HCT116 (cell line): ENCODE results near the gene CALU. TPM values are rescaled to one million over a fixed set of nuclear protein-coding genes. Genes with fewer than 3 reads are reported as not detected.

Experiments used
- ATAC-seq: fragments of 200-7000 bp; cut with Tn5 transposase; 2 replicates; pipeline ENCODE4 v1.9.1; 2020; ENCODE audit warnings: mild to moderate bottlenecking, moderate library complexity
- BruUV-seq: library from RNA; stranded (reverse); fragments of 400-500 nt; replicated peaks from 2 replicates; lab custom pipeline; 2021; lab: Mats Ljungman, UMichigan
- CTCF ChIA-PET: fragments of 300-600 bp; sonication (Branson Sonifier 250); formaldehyde crosslinking; loops from one replicate; lab custom pipeline; 2021; ENCODE audit warnings: antibody characterized with exemption; lab: Charles Lee
- POLR2A ChIA-PET: fragments of 300-600, 350-600 bp; sonication (Branson Sonifier 250); formaldehyde crosslinking; loops from one replicate; lab custom pipeline; 2021; ENCODE audit warnings: antibody characterized with exemption; lab: Charles Lee
- RAD21 ChIA-PET, 2 experiments: fragments of 300-600 bp; sonication (Branson Sonifier 250); formaldehyde crosslinking; loops; one replicate each; lab custom pipeline; 2023; ENCODE audit warnings: low total read pairs in 2 of 2; ENCODE audit not compliant: uncharacterized antibody in 2 of 2, unreplicated experiment in 2 of 2, low non-redundant PET in 1 of 2; lab: Charles Lee
- DNase-seq: peaks from one replicate; pipeline ENCODE4 v3.0.0-alpha.2; 2010; ENCODE audit warnings: low read depth, low spot score
- H2AFZ ChIP-seq: fragments of 200-600 bp; shearing (Covaris generic), sonication (generic); 2 replicates; pipeline ENCODE4 v1.6.1; 2017; ENCODE audit warnings: low read depth, mixed run types, mixed read lengths, antibody characterized with exemption, low read length; ENCODE audit not compliant: poor library complexity, severe bottlenecking
- H3K27ac ChIP-seq: 2 replicates; pipeline ENCODE4 v1.5.1; 2012; ENCODE audit warnings: low read depth, low read length
- H3K27me3 ChIP-seq: fragments of 200-600 bp; sonication (generic); 2 replicates; pipeline ENCODE4 v1.6.1; 2016; ENCODE audit warnings: mixed run types, low read length, mixed read lengths; ENCODE audit not compliant: insufficient read depth
- H3K36me3 ChIP-seq, 2 experiments: fragments of 200-500 bp in 1 of 2; fragments of 200-600 bp in 1 of 2; sonication (Bioruptor generic) in 1 of 2; sonication (generic) in 1 of 2; 2 replicates each; pipeline versions ENCODE4 v1.5.1 to v1.6.1; 2014 to 2016; ENCODE audit warnings: low read length in 2 of 2, inconsistent platforms in 1 of 2, mixed read lengths in 1 of 2, mixed run types in 1 of 2; ENCODE audit not compliant: insufficient read depth in 2 of 2, control insufficient read depth in 1 of 2
- H3K4me1 ChIP-seq, 2 experiments: fragments of 200-600 bp in 1 of 2; sonication (generic) in 1 of 2; 2 replicates each; pipeline versions ENCODE4 v1.5.1 to v1.6.1; 2012 to 2017; ENCODE audit warnings: low read length in 2 of 2, inconsistent platforms in 1 of 2, mild to moderate bottlenecking in 1 of 2, mixed read lengths in 1 of 2, mixed run types in 1 of 2, moderate library complexity in 1 of 2; ENCODE audit not compliant: insufficient read depth in 2 of 2, control insufficient read depth in 1 of 2
- H3K4me2 ChIP-seq: fragments of 200-600 bp; sonication (generic); 2 replicates; pipeline ENCODE4 v1.6.1; 2017; ENCODE audit warnings: mixed run types, low read length, mixed read lengths
- H3K4me3 ChIP-seq, 2 experiments: fragments of 200-600 bp in 1 of 2; sonication (generic) in 1 of 2; replicated peaks in 1 of 2; 2 replicates each; pipeline ENCODE4 v1.5.1; 2011 to 2016; ENCODE audit warnings: low read length in 2 of 2, control low read depth in 1 of 2, low read depth in 1 of 2, mild to moderate bottlenecking in 1 of 2, mixed read lengths in 1 of 2, mixed run types in 1 of 2
- H3K79me2 ChIP-seq: fragments of 200-600 bp; sonication (generic); 2 replicates; pipeline ENCODE4 v1.6.1; 2017; ENCODE audit warnings: mild to moderate bottlenecking, mixed run types, low read length, moderate library complexity, mixed read lengths; ENCODE audit not compliant: insufficient read depth
- H3K9ac ChIP-seq: fragments of 200-600 bp; sonication (generic); 2 replicates; pipeline ENCODE4 v1.6.1; 2016; ENCODE audit warnings: low read length, mixed read lengths
- H3K9me2 ChIP-seq: fragments of 200-600 bp; sonication (generic), shearing (Covaris generic); 2 replicates; pipeline ENCODE4 v1.6.1; 2017; ENCODE audit warnings: mixed run types, mild to moderate bottlenecking, moderate library complexity; ENCODE audit not compliant: insufficient read depth
- H3K9me3 ChIP-seq, 2 experiments: fragments of 200-500 bp in 1 of 2; fragments of 200-600 bp in 1 of 2; sonication (Bioruptor generic) in 1 of 2; sonication (generic) in 1 of 2; 2 replicates each; pipeline ENCODE4 v1.6.1; 2014 to 2017; ENCODE audit warnings: low read length in 2 of 2, mixed read lengths in 2 of 2, inconsistent platforms in 1 of 2, low read depth in 1 of 2, mild to moderate bottlenecking in 1 of 2, mixed run types in 1 of 2, moderate library complexity in 1 of 2; ENCODE audit not compliant: control insufficient read depth in 1 of 2, insufficient read depth in 1 of 2
- H4K20me1 ChIP-seq: fragments of 200-600 bp; sonication (generic), shearing (Covaris generic); 2 replicates; pipeline ENCODE4 v1.6.1; 2017; ENCODE audit warnings: mixed run types, mild to moderate bottlenecking, moderate library complexity; ENCODE audit not compliant: insufficient read depth
- CEBPB ChIP-seq: IDR thresholded peaks from 2 replicates; pipeline ENCODE4 v1.6.1; 2012; ENCODE audit warnings: low read depth
- CTCF ChIP-seq, 3 experiments: fragments of 200-600 bp in 1 of 3; sonication (generic) in 1 of 3; IDR thresholded peaks in 2 of 3; conservative IDR thresholded peaks in 1 of 3; 2 replicates each; pipeline ENCODE4 v1.5.1; 2012 to 2017; ENCODE audit warnings: low read depth in 2 of 3, low read length in 2 of 3, antibody characterized with exemption in 1 of 3, borderline replicate concordance in 1 of 3, control low read depth in 1 of 3, mild to moderate bottlenecking in 1 of 3, mixed read lengths in 1 of 3, mixed run types in 1 of 3, moderate library complexity in 1 of 3; ENCODE audit not compliant: insufficient read depth in 1 of 3
- EGR1 ChIP-seq: IDR thresholded peaks from 2 replicates; pipeline ENCODE4 v1.6.1; 2012; ENCODE audit warnings: low read depth
- EZH2 ChIP-seq: fragments of 200-600 bp; sonication (generic); IDR thresholded peaks from 2 replicates; pipeline ENCODE4 v1.6.1; 2017; ENCODE audit warnings: antibody characterized with exemption, mixed run types
- FOSL1 ChIP-seq: IDR thresholded peaks from 2 replicates; pipeline ENCODE4 v1.6.1; 2012; ENCODE audit warnings: low read depth
- POLR2AphosphoS5 ChIP-seq: IDR thresholded peaks from 2 replicates; pipeline ENCODE4 v1.6.1; 2011; ENCODE audit warnings: mild to moderate bottlenecking, low read depth, low read length, moderate library complexity
- REST ChIP-seq: IDR thresholded peaks from 2 replicates; pipeline ENCODE4 v1.6.1; 2012; ENCODE audit warnings: low read depth
- SIN3A ChIP-seq: IDR thresholded peaks from 2 replicates; pipeline ENCODE4 v1.6.1; 2012; ENCODE audit warnings: low read depth
- SRF ChIP-seq: IDR thresholded peaks from 2 replicates; pipeline ENCODE4 v1.6.1; 2012; ENCODE audit warnings: low read depth
- TCF7L2 ChIP-seq: IDR thresholded peaks from 2 replicates; pipeline ENCODE4 v1.7.0; 2011; ENCODE audit warnings: borderline replicate concordance, inconsistent platforms; ENCODE audit not compliant: insufficient read depth, insufficient read length; ENCODE audit errors: extremely low read depth
- intact Hi-C: fragments of 100-400 bp; cut with micrococcal nuclease; formaldehyde crosslinking; loops from 2 replicates; pipeline ENCODE4 v1.10.0; 2022
- total RNA-seq: library from RNA; stranded (reverse); gene quantifications from one replicate; pipeline ENCODE4 v1.2.1, GENCODE V29; 2021; ENCODE audit not compliant: unreplicated experiment

CALU gene
- total RNA-seq, 1 experiment from 2014 or later: 106 TPM

GRCh38 chr7:128705891-128706333 lies 33.2 kb upstream of the CALU start:
- POLR2A ChIA-PET: interaction anchor here (0.7 kb wide), 1 partner anchor 78 kb away, joined by 3 read pairs; no protein-coding TSS in a partner anchor
- CTCF ChIA-PET: no interaction called here
- Histone ChIP-seq H3K27me3 (no peaks in the 10 kb centered on the region), H3K9ac (no peak overlapping the region), H3K9me2 (no peaks in the 10 kb centered on the region), H3K27ac (no peak overlapping the region), H3K4me2 (no peak overlapping the region), H3K4me1 (peaks cover 0 to 17% of the 10 kb centered on the region in 2 experiments; a peak in 2 of 4 replicates), H3K4me3 (no peak overlapping the region), H4K20me1 (no peaks in the 10 kb centered on the region), H3K36me3 (no peaks in the 10 kb centered on the region), H2AFZ (no peak overlapping the region), H3K9me3 (no peaks in the 10 kb centered on the region), H3K79me2 (no peaks in the 10 kb centered on the region)
- no TSS peak for BruUV-seq
- intact Hi-C loops: no loop called here
- RAD21 ChIA-PET: interaction anchor here in 1 of 2 experiments (0.6 kb wide), 1 partner anchor 163 kb away, joined by 4 read pairs; no protein-coding TSS in a partner anchor
- peak; percentile 48 for TF ChIP-seq FOSL1
- TF ChIP-seq EGR1: no peak
- DNase-seq: no peak
- ATAC-seq: no peak

- Histone ChIP-seq H2AFZ (no peak overlapping the region), H3K27ac (no peak overlapping the region), H3K27me3 (no peaks in the 10 kb centered on the region), H3K4me2 (no peak overlapping the region), H3K79me2 (no peaks in the 10 kb centered on the region), H4K20me1 (no peaks in the 10 kb centered on the region), H3K9ac (no peak overlapping the region), H3K9me3 (no peaks in the 10 kb centered on the region), H3K4me3 (no peak overlapping the region), H3K9me2 (no peaks in the 10 kb centered on the region), H3K4me1 (peaks cover 0 to 5% of the 10 kb centered on the region in 2 experiments; a peak in 1 of 4 replicates), H3K36me3 (no peaks in the 10 kb centered on the region)
- no TSS peak for BruUV-seq
- intact Hi-C loops: no loop called here
- DNase-seq: no peak
- ATAC-seq: no peak
- ChIA-PET POLR2A (interaction anchor here (1.5 kb wide), 1 partner anchor 31 kb away, joined by 3 read pairs; the partner anchor contains the start of gene CALU), RAD21 (no interaction called here)
- no peak for TF ChIP-seq SIN3A
- TF ChIP-seq CEBPB: no peak
- no peak for TF ChIP-seq SRF
- TF ChIP-seq TCF7L2: no peak
- no peak for TF ChIP-seq POLR2AphosphoS5
- no peak for TF ChIP-seq EZH2
- TF ChIP-seq REST: no peak
- no peak for TF ChIP-seq CTCF (IDR thresholded peaks at IDR 0.05 in 2 of 3, conservative IDR thresholded peaks at IDR 0.05 in 1 of 3; ENCODE audit: borderline replicate concordance in 1 of 3, insufficient read depth in 1 of 3, low read depth in 2 of 3, low read length in 2 of 3)
- TF ChIP-seq, all 23 proteins: peak for 0
- CTCF ChIA-PET: no interaction called here
Observed at GRCh38 chr7:128707752-128708151, 31.4 kb upstream of the CALU start.
